Endothelial cell of umbilical vein (primary cell): Measurements from ENCODE around the gene EIF4E1B. TPM values are rescaled to one million over a fixed set of nuclear protein-coding genes. Genes with fewer than 3 reads are reported as not detected.

Source experiments
- BruUV-seq: library from RNA; stranded (reverse); fragments of 400-500 nt; replicated peaks from 2 replicates; lab custom pipeline; 2021; lab: Mats Ljungman, UMichigan
- CTCF ChIA-PET: fragments of 300-600, 350-600 bp; sonication (Branson Sonifier 250); formaldehyde crosslinking; loops from one replicate; lab custom pipeline; 2021; ENCODE audit warnings: antibody characterized with exemption, inconsistent platforms; lab: Charles Lee
- POLR2A ChIA-PET: fragments of 300-600, 350-600 bp; sonication (Branson Sonifier 250); formaldehyde crosslinking; loops from one replicate; lab custom pipeline; 2021; ENCODE audit warnings: antibody characterized with exemption, inconsistent platforms; lab: Charles Lee
- DNase-seq: peaks from one replicate; pipeline ENCODE4 v3.0.0-alpha.2; 2011; ENCODE audit warnings: low read depth, low spot score
- FAIRE-seq: peaks from 2 replicates; lab custom pipeline; 2011; peaks lifted over from hg19 to GRCh38; lab: Jason Lieb, UNC
- H2AFZ ChIP-seq: 2 replicates; pipeline ENCODE4 v1.6.0; 2012; ENCODE audit warnings: low read depth, low read length, control low read depth, inconsistent platforms
- H3K27ac ChIP-seq: 2 replicates; pipeline ENCODE4 v1.5.1; 2011; ENCODE audit warnings: low read depth, mild to moderate bottlenecking, control low read depth, low read length, moderate library complexity; ENCODE audit not compliant: insufficient read depth
- H3K27me3 ChIP-seq, 2 experiments: 2 replicates each; pipeline versions ENCODE4 v1.6.0 to v1.6.1; 2011; ENCODE audit warnings: low read length in 2 of 2, mixed read lengths in 1 of 2; ENCODE audit not compliant: control insufficient read depth in 2 of 2, insufficient read depth in 2 of 2
- H3K36me3 ChIP-seq, 2 experiments: 2 replicates in 1 of 2; 3 replicates in 1 of 2; pipeline ENCODE4 v1.5.1; 2011; ENCODE audit warnings: low read length in 2 of 2, mild to moderate bottlenecking in 1 of 2, moderate library complexity in 1 of 2; ENCODE audit not compliant: control insufficient read depth in 2 of 2, insufficient read depth in 2 of 2; ENCODE audit errors: extremely low read depth in 1 of 2
- H3K4me1 ChIP-seq: 3 replicates; pipeline ENCODE4 v1.5.1; 2011; ENCODE audit warnings: mild to moderate bottlenecking, low read length; ENCODE audit not compliant: control insufficient read depth, insufficient read depth; ENCODE audit errors: extremely low read depth
- H3K4me2 ChIP-seq: 2 replicates; pipeline ENCODE4 v1.6.1; 2011; ENCODE audit warnings: low read length, control low read depth, mixed read lengths; ENCODE audit not compliant: insufficient read depth
- H3K4me3 ChIP-seq, 3 experiments: fragments of 200-600 bp in 1 of 3; sonication (generic), shearing (Covaris generic) in 1 of 3; replicated peaks in 1 of 3; 2 replicates each; pipeline ENCODE4 v1.5.1; 2011 to 2016; ENCODE audit warnings: control low read depth in 3 of 3, low read length in 3 of 3, mild to moderate bottlenecking in 2 of 3, inconsistent platforms in 1 of 3, low read depth in 1 of 3, moderate library complexity in 1 of 3; ENCODE audit not compliant: insufficient read depth in 1 of 3
- H3K79me2 ChIP-seq: 2 replicates; pipeline ENCODE4 v1.6.0; 2012; ENCODE audit warnings: low read length, inconsistent platforms; ENCODE audit not compliant: control insufficient read depth, insufficient read depth
- H3K9ac ChIP-seq: replicated peaks from 2 replicates; pipeline ENCODE3; 2011; ENCODE audit warnings: low read length, control low read depth; ENCODE audit not compliant: insufficient read depth; ENCODE audit errors: extremely low read depth
- H3K9me1 ChIP-seq: replicated peaks from 3 replicates; pipeline ENCODE4 v1.6.0; 2011; ENCODE audit warnings: mild to moderate bottlenecking, low read length; ENCODE audit not compliant: control insufficient read depth, insufficient read depth; ENCODE audit errors: extremely low read depth
- H3K9me3 ChIP-seq: replicated peaks from 2 replicates; pipeline ENCODE4 v1.5.1; 2012; ENCODE audit warnings: low read length, inconsistent platforms; ENCODE audit not compliant: control insufficient read depth, insufficient read depth
- H4K20me1 ChIP-seq: replicated peaks from 2 replicates; pipeline ENCODE3; 2011; ENCODE audit warnings: mild to moderate bottlenecking, low read length; ENCODE audit not compliant: control insufficient read depth, insufficient read depth; ENCODE audit errors: extremely low read depth
- CTCF ChIP-seq, 2 donors: IDR thresholded peaks; 1 replicate in 1 of 2; 2 replicates in 1 of 2; pipeline ENCODE4 v1.5.1; 2011; ENCODE audit warnings: low read length in 2 of 2, mild to moderate bottlenecking in 2 of 2, moderate library complexity in 2 of 2, control low read depth in 1 of 2, inconsistent platforms in 1 of 2, low read depth in 1 of 2; ENCODE audit not compliant: insufficient read depth in 1 of 2; ENCODE audit errors: extremely low read depth in 1 of 2
- EZH2 ChIP-seq: IDR thresholded peaks from 2 replicates; pipeline ENCODE4 v1.6.1; 2012; ENCODE audit warnings: borderline replicate concordance, low read depth, mild to moderate bottlenecking, moderate library complexity, low read length, inconsistent platforms; ENCODE audit not compliant: severe bottlenecking
- FOS ChIP-seq: IDR thresholded peaks from 2 replicates; pipeline ENCODE4 v1.6.1; 2011; ENCODE audit warnings: mild to moderate bottlenecking, low read length, moderate library complexity, borderline replicate concordance; ENCODE audit not compliant: insufficient read depth
- GATA2 ChIP-seq: IDR thresholded peaks from 2 replicates; pipeline ENCODE4 v1.7.0; 2011; ENCODE audit warnings: low read depth, mild to moderate bottlenecking, moderate library complexity, mixed read lengths, low read length; ENCODE audit not compliant: insufficient read length, insufficient read depth
- JUN ChIP-seq: IDR thresholded peaks from 2 replicates; pipeline ENCODE4 v1.6.1; 2011; ENCODE audit warnings: borderline replicate concordance, low read depth; ENCODE audit not compliant: insufficient read length, insufficient read depth
- MYC ChIP-seq: IDR thresholded peaks from one replicate; pipeline ENCODE4 v1.6.1; 2011; ENCODE audit warnings: mild to moderate bottlenecking, low read depth, low read length
- POLR2A ChIP-seq: IDR thresholded peaks from 2 replicates; pipeline ENCODE4 v1.6.1; 2012; ENCODE audit warnings: low read depth, mild to moderate bottlenecking, control low read depth, low read length
- POLR2AphosphoS5 ChIP-seq: IDR thresholded peaks from 2 replicates; pipeline ENCODE4 v1.6.1; 2012; ENCODE audit warnings: low read depth, mild to moderate bottlenecking, control low read depth, low read length, moderate library complexity; ENCODE audit not compliant: insufficient read depth
- dilution Hi-C: fragments of 300-500 bp; cut with MboI; formaldehyde crosslinking; loops from one replicate; pipeline ENCODE4 v1.15.0; 2019; ENCODE audit warnings: low sequenced_read_pairs; ENCODE audit not compliant: extremely low pct_ligation_motif_present
- intact Hi-C: fragments of 100-400 bp; cut with micrococcal nuclease; formaldehyde crosslinking; loops from one replicate; pipeline ENCODE4 v1.10.0; 2022
- polyA plus RNA-seq, 4 experiments: library from polyadenylated mRNA; depleted of rRNA in 3 of 4; stranded (reverse) in 3 of 4; unstranded in 1 of 4; fragments of >200 nt; gene quantifications; 2 replicates each; pipeline versions ENCODE4 v1.2.1 to v1.2.3, GENCODE V29; 2011 to 2012; ENCODE audit warnings: missing spikeins in 1 of 4
- total RNA-seq: library from RNA; stranded (reverse); gene quantifications from 2 replicates; pipeline ENCODE4 v1.2.3, GENCODE V29; 2021
- TF ChIP-seq, protein P1 (sequence below): IDR thresholded peaks from 2 replicates; pipeline ENCODE4 v1.6.1; 2011; ENCODE audit not compliant: insufficient read depth, insufficient read length

Gene EIF4E1B
- total and polyA plus RNA-seq, 2 donors (not counting 3 experiments of a cell fraction or from before 2014, with no cell fraction given): not detected

DNA sequence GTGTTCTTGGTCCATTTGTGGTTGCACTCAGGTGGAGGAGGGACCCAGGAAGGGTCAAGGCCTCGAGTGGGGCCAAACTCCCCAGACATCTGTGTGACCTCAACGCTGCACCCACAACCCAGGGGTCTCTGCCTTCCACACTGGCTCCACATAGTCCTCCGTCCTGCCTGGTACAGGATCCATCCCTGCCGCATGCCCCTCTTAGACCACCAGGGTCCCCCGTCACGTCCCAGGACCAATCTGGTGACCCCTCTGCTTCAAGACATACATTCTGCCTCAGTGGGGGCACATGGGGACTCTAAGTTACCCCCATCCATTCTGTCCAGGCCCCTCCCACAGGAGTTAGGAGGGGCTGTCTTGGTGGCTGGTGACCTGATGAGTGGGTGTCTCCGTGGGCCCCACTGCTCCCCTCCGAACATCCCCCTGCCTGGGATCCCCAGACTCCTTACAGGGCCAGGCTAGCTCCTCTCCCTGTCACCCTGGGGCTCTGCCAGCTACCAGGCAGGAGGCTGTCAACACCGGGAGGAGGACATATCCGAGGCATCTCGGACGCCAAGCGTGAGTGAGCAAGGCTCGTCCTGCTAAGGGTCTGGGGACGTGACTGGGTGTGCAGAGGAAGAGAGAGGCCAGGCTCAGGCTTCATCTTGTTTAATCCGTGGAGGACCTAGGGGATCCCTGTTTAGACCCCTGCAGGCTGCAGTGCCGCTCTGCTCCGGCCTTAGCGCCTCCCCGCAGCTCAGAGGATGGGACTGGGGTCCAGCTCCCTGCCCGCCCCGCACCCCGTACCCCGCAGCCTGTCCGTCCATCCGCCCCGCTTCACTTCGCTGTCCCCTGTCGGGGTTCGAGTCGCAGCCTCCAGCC, 49.1 kb downstream of the EIF4E1B start:
- no peaks in the 10 kb centered on the region for H3K9me3 ChIP-seq
- TF ChIP-seq CTCF (IDR thresholded peaks at IDR 0.05; ENCODE audit: extremely low read depth in 1 of 2, insufficient read depth in 1 of 2, low read depth in 1 of 2, low read length in 2 of 2) (no peak), JUN (no peak), GATA2 (no peak), POLR2A (no peak), MYC (no peak), POLR2AphosphoS5 (no peak), FOS (no peak), EZH2 (no peak)
- TF ChIP-seq, protein P1, sequence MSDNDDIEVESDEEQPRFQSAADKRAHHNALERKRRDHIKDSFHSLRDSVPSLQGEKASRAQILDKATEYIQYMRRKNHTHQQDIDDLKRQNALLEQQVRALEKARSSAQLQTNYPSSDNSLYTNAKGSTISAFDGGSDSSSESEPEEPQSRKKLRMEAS: no peak
- FAIRE-seq (no peak), DNase-seq (no peak)
- H3K9me1 ChIP-seq: no peaks in the 10 kb centered on the region
- H3K36me3 ChIP-seq: no peaks in the 10 kb centered on the region
- no peak overlapping the region for H3K4me2 ChIP-seq
- intact Hi-C loops (no loop called here), dilution Hi-C loops (no loop called here)
- BruUV-seq: no TSS peak
- H3K4me3 ChIP-seq: no peak overlapping the region
- H3K79me2 ChIP-seq: no peaks in the 10 kb centered on the region
- H3K9ac ChIP-seq: no peak overlapping the region
- peaks cover 14 to 34% of the 10 kb centered on the region in 2 experiments for H3K27me3 ChIP-seq
- H3K4me1 ChIP-seq: no peaks in the 10 kb centered on the region
- ChIA-PET POLR2A (no interaction called here), CTCF (interaction anchor here (1.9 kb wide), 1 partner anchor 19 kb away, joined by 8 read pairs; no protein-coding TSS in a partner anchor)
- H3K27ac ChIP-seq: no peak overlapping the region
- no peak overlapping the region for H2AFZ ChIP-seq
- no peaks in the 10 kb centered on the region for H4K20me1 ChIP-seq
